Pancreas (tissue), 10 donors: Measurements from ENCODE around the gene ZNF385C. TPM values are rescaled to one million over a fixed set of nuclear protein-coding genes. Genes with fewer than 3 reads are reported as not detected.
A peak's percentile ranks its signal among the peaks of the same experiment; 100 is the strongest.

Experiments
- ATAC-seq, 4 donors: fragments of 200-7000 bp; cut with Tn5 transposase; one replicate each; pipeline versions ENCODE4 v1.8.0 to v1.9.1; 2020; ENCODE audit warnings: mild to moderate bottlenecking in 4 of 4, moderate library complexity in 4 of 4
- DNase-seq, 6 donors: peaks; one replicate each; pipeline ENCODE4 v3.0.0-alpha.2; 2020
- FAIRE-seq: peaks from 2 replicates; lab custom pipeline; 2012; peaks lifted over from hg19 to GRCh38; lab: Jason Lieb, UNC
- H3K27ac ChIP-seq, 4 donors: fragments of 200-600 bp; sonication (generic); 1 replicate in 3 of 4; 2 replicates in 1 of 4; pipeline versions ENCODE4 v1.5.0 to v1.8.0; 2020
- H3K27me3 ChIP-seq, 4 donors: fragments of 200-600 bp; one replicate each; pipeline ENCODE4 v1.8.0; 2021
- H3K36me3 ChIP-seq, 3 donors: fragments of 200-600 bp; sonication (generic) in 1 of 3; one replicate each; pipeline versions ENCODE4 v1.5.0 to v1.8.0; 2020 to 2021
- H3K4me1 ChIP-seq, 3 donors: fragments of 200-600 bp; one replicate each; pipeline ENCODE4 v1.8.0; 2021
- H3K4me3 ChIP-seq, 4 donors: fragments of 200-600 bp; sonication (generic) in 2 of 4; one replicate each; pipeline versions ENCODE4 v1.5.0 to v1.8.0; 2020 to 2021
- H3K9me3 ChIP-seq, 4 donors: fragments of 200-600 bp; one replicate each; pipeline ENCODE4 v1.8.0; 2021
- CTCF ChIP-seq, 4 donors: fragments of 200-600 bp; sonication (generic) in 3 of 4; IDR thresholded peaks; one replicate each; pipeline versions ENCODE4 v1.5.0 to v1.8.0; 2021; ENCODE audit warnings: antibody characterized with exemption in 4 of 4
- WGBS, 2 donors: extraction: QIAGEN DNeasy Blood & Tissue Kit; methylation state at CpG; one replicate each; pipeline ENCODE4 v1.1.7; 2013; 5-methylcytosine and 5-hydroxymethylcytosine counted together
- intact Hi-C, 3 donors: fragments of 100-400 bp; cut with DNase I; formaldehyde crosslinking; loops; one replicate each; pipeline versions ENCODE4 v1.11.1 to v1.14.2; 2022
- polyA plus RNA-seq, 2 donors: library from polyadenylated mRNA; stranded (reverse); fragments of 200-250 nt; gene quantifications; one replicate each; pipeline ENCODE4 v1.2.3, GENCODE V29; 2013
- total RNA-seq, 6 donors: library from RNA; stranded (reverse); fragmentation: NEBNext Ultra II Directional in 4 of 6; extraction: Animal tissue kit (Norgen Biotek cat#: 25700) in 4 of 6; gene quantifications; one replicate each; pipeline versions ENCODE4 v1.2.1 to v1.2.4, GENCODE V29; 2021 to 2023
- donor health status: healthy with polysubstance abuse.
- donor health status: DM: no; HTN: no; CAD: no; lungs with moderate emphysema.
- donor health status: DM: no; HTN: no; CAD: no.
- donor health status: control.
- donor health status: control.
- donor health status: Bipolar disorder and iron deficiency.
- donor health status: DM: yes; HTN: yes; CAD: no.
- donor health status: DM: no; HTN: no; CAD: no.
- donor health status: DM: no; HTN: no; CAD: no.
- donor health status: DM: yes; HTN: yes; CAD: no.

ZNF385C gene
- total and polyA plus RNA-seq, 8 donors: 0.67 to 2.6 (median 1.6) TPM

GRCh38 chr17:42000413-42001133 is 97.7 kb downstream of the ZNF385C start:
- intact Hi-C loops: no loop called here
- H3K4me1 ChIP-seq: peaks cover 0 to 11% (median 0%) of the 10 kb centered on the region in 3 donors
- no peaks in the 10 kb centered on the region for H3K27me3 ChIP-seq
- H3K4me3 ChIP-seq: no peak overlapping the region
- FAIRE-seq: no peak
- H3K36me3 ChIP-seq: peaks cover 7 to 34% (median 22%) of the 10 kb centered on the region in 3 donors
- WGBS, 2 donors: 85 to 88% methylated on average over 3 of the region's 3 CpGs
- peak in 3 of 4 donors; percentile 28 to 57 (median 32) for ATAC-seq
- no peak for DNase-seq
- no peak overlapping the region for H3K27ac ChIP-seq
- no peak for TF ChIP-seq CTCF (IDR thresholded peaks at IDR 0.05)
- no peaks in the 10 kb centered on the region for H3K9me3 ChIP-seq

- no peak for DNase-seq
- H3K4me3 ChIP-seq: no peak overlapping the region
- H3K4me1 ChIP-seq: peaks cover 0 to 6% (median 0%) of the 10 kb centered on the region in 3 donors
- no peak for ATAC-seq
- no peaks in the 10 kb centered on the region for H3K9me3 ChIP-seq
- TF ChIP-seq CTCF (IDR thresholded peaks at IDR 0.05): no peak
- intact Hi-C loops: no loop called here
- H3K27me3 ChIP-seq: no peaks in the 10 kb centered on the region
- H3K36me3 ChIP-seq: peaks cover 7 to 50% (median 27%) of the 10 kb centered on the region in 3 donors
- WGBS, 2 donors: 30 to 32% methylated on average over 2 of the region's 2 CpGs
- H3K27ac ChIP-seq: no peak overlapping the region
- no peak for FAIRE-seq
Measured at GRCh38 chr17:41998497-41998896, 99.8 kb downstream of the ZNF385C start.

GRCh38 chr17:41996855-41997164 is 101.5 kb downstream of the ZNF385C start:
- 93% methylated on average over 2 of the region's 2 CpGs for WGBS, 2 donors

GRCh38 chr17:41992576-41992975 is 105.7 kb downstream of the ZNF385C start:
- intact Hi-C loops: no loop called here
- H3K4me3 ChIP-seq: no peak overlapping the region
- TF ChIP-seq CTCF (IDR thresholded peaks at IDR 0.05): no peak
- peaks cover 0 to 3% (median 0%) of the 10 kb centered on the region in 3 donors for H3K4me1 ChIP-seq
- peaks cover 6 to 74% (median 40%) of the 10 kb centered on the region in 3 donors for H3K36me3 ChIP-seq
- H3K27me3 ChIP-seq: no peaks in the 10 kb centered on the region
- DNase-seq: no peak
- H3K9me3 ChIP-seq: no peaks in the 10 kb centered on the region
- FAIRE-seq: no peak
- no peak overlapping the region for H3K27ac ChIP-seq
- ATAC-seq: no peak
- 89 to 91% methylated on average over 3 of the region's 3 CpGs for WGBS, 2 donors

More at GRCh38 chr17:41996855-41997164, 101.5 kb downstream of the ZNF385C start:
- Histone ChIP-seq H3K4me3 (no peak overlapping the region), H3K9me3 (no peaks in the 10 kb centered on the region), H3K4me1 (no peaks in the 10 kb centered on the region), H3K36me3 (peaks cover 7 to 60% (median 36%) of the 10 kb centered on the region in 3 donors), H3K27ac (no peak overlapping the region), H3K27me3 (no peaks in the 10 kb centered on the region)
- ATAC-seq (no peak), DNase-seq (no peak), FAIRE-seq (no peak)
- intact Hi-C loops: no loop called here
- TF ChIP-seq CTCF (IDR thresholded peaks at IDR 0.05): no peak
